Subcutaneous abdominal adipose tissue (tissue), 5 donors: Measurements from ENCODE around the gene GDF2.

Source experiments
- H3K27ac ChIP-seq: one replicate; pipeline ENCODE4 v1.7.0; 2013; ENCODE audit warnings: low read depth, mild to moderate bottlenecking, inconsistent platforms, low read length, moderate library complexity
- H3K27me3 ChIP-seq, 5 donors: one replicate each; pipeline ENCODE4 v1.7.0; 2013; ENCODE audit warnings: low read length in 5 of 5, inconsistent platforms in 1 of 5; ENCODE audit not compliant: control insufficient read depth in 5 of 5, insufficient read depth in 4 of 5
- H3K36me3 ChIP-seq, 5 donors: one replicate each; pipeline ENCODE4 v1.7.0; 2013; ENCODE audit warnings: low read length in 5 of 5; ENCODE audit not compliant: control insufficient read depth in 5 of 5, insufficient read depth in 5 of 5
- H3K4me1 ChIP-seq, 5 donors: one replicate each; pipeline ENCODE4 v1.7.0; 2013; ENCODE audit warnings: low read length in 5 of 5, mild to moderate bottlenecking in 3 of 5, moderate library complexity in 1 of 5; ENCODE audit not compliant: control insufficient read depth in 5 of 5, insufficient read depth in 5 of 5
- H3K4me3 ChIP-seq, 5 donors: one replicate each; pipeline ENCODE4 v1.7.0; 2013; ENCODE audit warnings: low read length in 5 of 5, low read depth in 1 of 5
- H3K9ac ChIP-seq, 5 donors: one replicate each; pipeline ENCODE4 v1.7.0; 2013; ENCODE audit warnings: low read length in 5 of 5, mild to moderate bottlenecking in 4 of 5, moderate library complexity in 3 of 5
- H3K9me3 ChIP-seq, 5 donors: one replicate each; pipeline ENCODE4 v1.7.0; 2013; ENCODE audit warnings: low read length in 5 of 5; ENCODE audit not compliant: control insufficient read depth in 5 of 5
- donor health status: healthy.
- donor health status: healthy.
- donor health status: healthy.
- donor health status: healthy.
- donor health status: healthy.

GDF2 gene

GRCh38 chr10:47299611-47300428, 22.4 kb upstream of the GDF2 start, which contains the start of gene GDF10:
TSS of gene GDF10 (plus strand) at chr10:47300197. CDS start at chr10:47300652, 455 bp downstream.
- Histone ChIP-seq H3K4me3 (peak within 1 kb of the TSS; percentile 42 to 65 (median 61)), H3K27me3 (peaks cover 4 to 25% (median 19%) of the 10 kb centered on the region in 5 donors), H3K9ac (peak within 1 kb of the TSS in 2 of 5 donors; percentile 27 to 41), H3K27ac (no peak within 1 kb of the TSS), H3K9me3 (no peaks in the 10 kb centered on the region), H3K4me1 (peaks cover 3 to 38% (median 29%) of the 10 kb centered on the region in 5 donors), H3K36me3 (no peaks in the 10 kb centered on the region)

DNA sequence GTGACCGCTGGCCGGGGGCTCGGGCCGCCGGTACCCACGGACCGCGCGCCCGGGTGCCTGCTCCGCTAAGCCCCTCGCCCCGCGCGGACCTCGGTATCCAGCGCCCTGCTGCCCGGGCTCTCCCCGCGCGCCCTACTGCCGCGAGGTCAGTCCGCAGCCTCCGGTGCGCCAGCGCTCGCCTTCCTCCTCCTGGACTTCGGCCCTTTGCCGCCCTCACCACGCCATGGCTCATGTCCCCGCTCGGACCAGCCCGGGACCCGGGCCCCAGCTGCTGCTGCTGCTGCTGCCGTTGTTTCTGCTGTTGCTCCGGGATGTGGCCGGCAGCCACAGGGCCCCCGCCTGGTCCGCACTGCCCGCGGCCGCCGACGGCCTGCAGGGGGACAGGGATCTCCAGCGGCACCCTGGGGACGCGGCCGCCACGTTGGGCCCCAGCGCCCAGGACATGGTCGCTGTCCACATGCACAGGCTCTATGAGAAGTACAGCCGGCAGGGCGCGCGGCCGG, 21.8 kb upstream of the GDF2 start:
- Histone ChIP-seq H3K4me3 (peak overlapping the region in 4 of 5 donors; percentile 54 to 65 (median 62)), H3K4me1 (peaks cover 4 to 38% (median 29%) of the 10 kb centered on the region in 5 donors), H3K27ac (no peak overlapping the region), H3K36me3 (no peaks in the 10 kb centered on the region), H3K9ac (peak overlapping the region in 2 of 5 donors; percentile 27 to 41), H3K9me3 (no peaks in the 10 kb centered on the region), H3K27me3 (peaks cover 4 to 25% (median 18%) of the 10 kb centered on the region in 5 donors)

- Histone ChIP-seq H3K27ac (no peak overlapping the region), H3K4me1 (peaks cover 2 to 26% (median 23%) of the 10 kb centered on the region in 5 donors), H3K9me3 (no peaks in the 10 kb centered on the region), H3K9ac (no peak overlapping the region), H3K27me3 (peaks cover 4 to 24% (median 20%) of the 10 kb centered on the region in 5 donors), H3K36me3 (no peaks in the 10 kb centered on the region), H3K4me3 (peak overlapping the region in 3 of 5 donors; percentile 54 to 65 (median 61))
Measured at GRCh38 chr10:47301833-47302232, 20.4 kb upstream of the GDF2 start.

DNA sequence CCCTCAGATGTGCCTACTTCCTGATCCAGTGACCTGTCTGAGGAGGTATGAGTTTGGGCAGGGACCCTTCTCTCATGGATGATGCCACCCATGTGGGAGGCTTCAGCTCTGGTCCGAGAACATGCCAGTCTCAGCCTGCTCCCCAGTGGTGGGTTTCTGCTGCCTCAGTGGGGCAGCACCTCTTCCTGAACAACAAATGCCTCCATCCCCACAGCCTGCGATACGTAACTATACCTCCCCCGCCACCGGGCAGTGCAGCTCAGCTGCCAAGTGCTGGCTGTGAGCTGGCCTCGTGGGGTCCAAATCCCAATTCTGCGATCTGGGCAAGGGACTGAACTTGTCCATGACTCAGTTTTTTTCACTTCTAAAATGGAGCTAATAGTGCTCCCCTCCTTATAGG, 19.1 kb upstream of the GDF2 start:
- H3K9me3 ChIP-seq, result no peaks in the 10 kb centered on the region
- no peak overlapping the region for H3K27ac ChIP-seq
- H3K4me3 ChIP-seq, result no peak overlapping the region
- no peak overlapping the region for H3K9ac ChIP-seq
- H3K36me3 ChIP-seq, result no peaks in the 10 kb centered on the region
- peaks cover 2 to 24% (median 18%) of the 10 kb centered on the region in 5 donors for H3K4me1 ChIP-seq
- H3K27me3 ChIP-seq, result peaks cover 4 to 26% (median 22%) of the 10 kb centered on the region in 5 donors

DNA sequence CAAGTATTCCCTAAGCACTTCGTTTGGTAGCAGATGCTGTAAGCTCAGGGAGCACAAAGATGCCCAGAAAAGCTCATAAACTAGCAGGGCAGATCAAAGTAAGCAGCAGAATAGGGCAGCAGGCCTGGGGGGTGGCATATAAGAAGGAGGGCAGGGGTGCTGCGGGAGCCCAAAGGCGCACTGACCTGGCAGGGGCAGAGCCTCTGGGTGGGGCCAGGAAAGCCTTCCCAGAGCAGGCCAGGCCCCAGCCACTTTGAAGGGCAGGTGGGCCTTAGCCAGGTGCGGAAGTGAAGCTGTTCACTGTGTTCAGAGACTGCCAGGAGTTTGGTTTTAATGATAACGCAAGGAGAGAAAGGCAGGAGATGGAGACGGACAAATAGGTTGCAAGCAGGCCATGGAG, 18.4 kb upstream of the GDF2 start:
- H3K27ac ChIP-seq, result no peak overlapping the region
- H3K9me3 ChIP-seq, result no peaks in the 10 kb centered on the region
- no peaks in the 10 kb centered on the region for H3K36me3 ChIP-seq
- H3K27me3 ChIP-seq, result peaks cover 4 to 26% (median 22%) of the 10 kb centered on the region in 5 donors
- H3K4me3 ChIP-seq, result no peak overlapping the region
- no peak overlapping the region for H3K9ac ChIP-seq
- peaks cover 2 to 24% (median 18%) of the 10 kb centered on the region in 5 donors for H3K4me1 ChIP-seq

GRCh38 chr10:47305566-47305965, 16.7 kb upstream of the GDF2 start:
- H3K27me3 ChIP-seq, result peaks cover 4 to 26% (median 19%) of the 10 kb centered on the region in 5 donors
- H3K36me3 ChIP-seq, result no peaks in the 10 kb centered on the region
- no peak overlapping the region for H3K9ac ChIP-seq
- no peak overlapping the region for H3K27ac ChIP-seq
- no peak overlapping the region for H3K4me3 ChIP-seq
- peaks cover 2 to 16% (median 10%) of the 10 kb centered on the region in 5 donors for H3K4me1 ChIP-seq
- no peaks in the 10 kb centered on the region for H3K9me3 ChIP-seq

DNA sequence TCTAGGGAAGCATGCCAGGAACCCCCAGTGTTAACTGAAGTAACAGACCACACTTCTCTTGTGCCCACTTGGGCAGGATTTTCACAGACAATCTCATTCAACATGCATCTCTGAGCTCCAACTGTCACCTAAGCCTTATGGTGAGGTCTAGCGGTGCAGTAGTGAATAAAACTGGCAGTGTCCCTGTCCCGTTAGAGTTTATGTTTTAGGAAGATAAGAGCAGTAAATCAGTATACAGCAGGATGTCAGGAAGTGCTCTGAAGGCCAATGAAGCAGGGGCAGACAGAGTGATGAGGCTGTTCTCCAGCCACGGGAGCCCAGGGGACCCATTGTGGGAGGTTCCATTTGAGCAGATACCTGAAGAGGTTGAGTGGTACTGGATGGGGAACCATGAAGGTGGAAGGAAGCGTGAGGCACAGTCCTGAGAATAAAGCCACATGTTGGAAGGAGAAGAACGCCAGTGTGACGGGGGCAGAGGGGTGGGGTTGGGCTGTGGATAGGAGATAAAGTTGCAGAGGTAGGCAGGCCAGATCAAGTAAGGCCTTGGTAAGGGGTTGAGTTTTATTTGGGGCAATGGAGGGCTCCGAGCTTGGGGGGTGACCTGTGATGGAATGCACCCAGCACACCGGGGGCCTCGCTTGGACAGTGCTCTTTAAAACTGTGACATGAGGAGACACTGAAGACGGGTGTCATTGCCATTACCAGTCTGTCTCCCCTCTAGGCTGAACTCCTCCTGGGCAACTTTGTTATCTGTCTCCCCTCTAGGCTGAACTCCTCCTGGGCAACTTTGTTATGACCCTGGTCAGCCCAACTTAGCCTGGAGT, 15.7 kb upstream of the GDF2 start:
- Histone ChIP-seq H3K27ac (no peak overlapping the region), H3K4me1 (peaks cover 4 to 15% (median 10%) of the 10 kb centered on the region in 5 donors), H3K9me3 (no peaks in the 10 kb centered on the region), H3K9ac (no peak overlapping the region), H3K27me3 (peaks cover 0 to 18% (median 10%) of the 10 kb centered on the region in 5 donors), H3K36me3 (no peaks in the 10 kb centered on the region), H3K4me3 (no peak overlapping the region)

- Histone ChIP-seq H3K27me3 (peaks cover 0 to 15% (median 6%) of the 10 kb centered on the region in 5 donors), H3K4me1 (peaks cover 4 to 16% (median 14%) of the 10 kb centered on the region in 5 donors), H3K9me3 (no peaks in the 10 kb centered on the region), H3K9ac (no peak overlapping the region), H3K27ac (no peak overlapping the region), H3K4me3 (no peak overlapping the region), H3K36me3 (peaks cover 0 to under 1% (median 0%) of the 10 kb centered on the region in 5 donors)
Measured at GRCh38 chr10:47307381-47307780, 14.9 kb upstream of the GDF2 start.

DNA sequence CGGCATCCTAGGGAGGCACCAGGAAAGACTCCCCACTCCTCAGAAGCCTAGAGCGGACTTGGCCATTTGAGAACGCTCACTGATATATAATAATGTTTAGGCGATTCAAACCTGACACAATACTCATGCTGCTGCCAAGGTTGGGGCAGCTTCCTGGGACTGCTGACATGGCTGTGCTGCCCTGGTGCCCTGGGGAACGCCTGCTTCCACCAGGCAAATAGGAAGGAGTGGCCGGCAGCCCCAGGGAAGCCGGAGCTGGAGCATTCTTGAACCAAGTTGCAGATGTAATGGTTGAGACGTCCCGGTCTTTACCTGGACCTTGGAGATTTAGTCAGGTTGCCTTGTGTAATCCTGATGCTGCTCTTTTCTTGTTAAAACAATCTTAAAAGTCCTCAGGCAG, 13.5 kb upstream of the GDF2 start:
- no peak overlapping the region for H3K27ac ChIP-seq
- H3K4me3 ChIP-seq, result no peak overlapping the region
- H3K27me3 ChIP-seq, result peaks cover 0 to 7% (median 4%) of the 10 kb centered on the region in 5 donors
- H3K9me3 ChIP-seq, result no peaks in the 10 kb centered on the region
- peaks cover 0 to 5% (median 0%) of the 10 kb centered on the region in 5 donors for H3K36me3 ChIP-seq
- H3K4me1 ChIP-seq, result peaks cover 4 to 14% (median 12%) of the 10 kb centered on the region in 5 donors
- H3K9ac ChIP-seq, result no peak overlapping the region
